ENCODE results near the gene KRT72.

The KRT72 gene

GRCh38 chr12:52573306-52573705 is 28.0 kb downstream of the KRT72 start:
- H3K27me3 ChIP-seq (ENCODE audit: low read length) = no peaks in the 10 kb centered on the region

GRCh38 chr12:52570511-52570910 is 30.8 kb downstream of the KRT72 start:
- Histone ChIP-seq H3K27ac (ENCODE audit: low read depth, low read length) (no peak overlapping the region), H3K4me3 (ENCODE audit: insufficient read depth, low read length, poor library complexity, severe bottlenecking) (no peak overlapping the region), H3K4me2 (ENCODE audit: low read depth, low read length, poor library complexity, severe bottlenecking) (no peak overlapping the region), H4K20me1 (ENCODE audit: low read depth, low read length) (no peaks in the 10 kb centered on the region), H2AFZ (ENCODE audit: low read depth, low read length, severe bottlenecking) (no peak overlapping the region), H3K9ac (ENCODE audit: low read length) (no peak overlapping the region), H3K9me3 (ENCODE audit: insufficient read depth, low read length) (no peaks in the 10 kb centered on the region), H3K27me3 (ENCODE audit: low read length) (no peaks in the 10 kb centered on the region), H3K36me3 (ENCODE audit: low read length) (no peaks in the 10 kb centered on the region), H3K79me2 (ENCODE audit: insufficient read depth, low read length) (no peaks in the 10 kb centered on the region), H3F3A (ENCODE audit: insufficient read depth) (no peaks in the 10 kb centered on the region), H3K9me2 (replicated peaks; ENCODE audit: insufficient read depth, low read length) (no peaks in the 10 kb centered on the region)
- TF ChIP-seq CTCF (IDR thresholded peaks at IDR 0.05; ENCODE audit: insufficient read depth, low read length, poor library complexity, severe bottlenecking) (no peak), EZH2phosphoT487 (conservative IDR thresholded peaks at IDR 0.05; ENCODE audit: low read length) (no peak)

More at GRCh38 chr12:52573306-52573705, 28.0 kb downstream of the KRT72 start:
- Histone ChIP-seq H3K4me3 (ENCODE audit: insufficient read depth, low read length, poor library complexity, severe bottlenecking) (no peak overlapping the region), H3K9me2 (replicated peaks; ENCODE audit: insufficient read depth, low read length) (no peaks in the 10 kb centered on the region), H3K9me3 (ENCODE audit: insufficient read depth, low read length) (no peaks in the 10 kb centered on the region), H3K9ac (ENCODE audit: low read length) (no peak overlapping the region), H3F3A (ENCODE audit: insufficient read depth) (no peaks in the 10 kb centered on the region), H3K36me3 (ENCODE audit: low read length) (no peaks in the 10 kb centered on the region), H3K79me2 (ENCODE audit: insufficient read depth, low read length) (no peaks in the 10 kb centered on the region), H3K4me2 (ENCODE audit: low read depth, low read length, poor library complexity, severe bottlenecking) (no peak overlapping the region), H3K27ac (ENCODE audit: low read depth, low read length) (no peak overlapping the region), H2AFZ (ENCODE audit: low read depth, low read length, severe bottlenecking) (no peak overlapping the region), H4K20me1 (ENCODE audit: low read depth, low read length) (no peaks in the 10 kb centered on the region)
- TF ChIP-seq EZH2phosphoT487 (conservative IDR thresholded peaks at IDR 0.05; ENCODE audit: low read length) (no peak), CTCF (IDR thresholded peaks at IDR 0.05; ENCODE audit: insufficient read depth, low read length, poor library complexity, severe bottlenecking) (no peak)

- Histone ChIP-seq H3K4me2 (ENCODE audit: low read depth, low read length, poor library complexity, severe bottlenecking) (no peak overlapping the region), H3K9me2 (replicated peaks; ENCODE audit: insufficient read depth, low read length) (no peaks in the 10 kb centered on the region), H3K4me3 (ENCODE audit: insufficient read depth, low read length, poor library complexity, severe bottlenecking) (no peak overlapping the region), H4K20me1 (ENCODE audit: low read depth, low read length) (no peaks in the 10 kb centered on the region), H3K9ac (ENCODE audit: low read length) (no peak overlapping the region), H3K27ac (ENCODE audit: low read depth, low read length) (no peak overlapping the region), H3K36me3 (ENCODE audit: low read length) (no peaks in the 10 kb centered on the region), H3F3A (ENCODE audit: insufficient read depth) (no peaks in the 10 kb centered on the region), H2AFZ (ENCODE audit: low read depth, low read length, severe bottlenecking) (no peak overlapping the region), H3K27me3 (ENCODE audit: low read length) (no peaks in the 10 kb centered on the region), H3K79me2 (ENCODE audit: insufficient read depth, low read length) (no peaks in the 10 kb centered on the region), H3K9me3 (ENCODE audit: insufficient read depth, low read length) (no peaks in the 10 kb centered on the region)
- no peak for TF ChIP-seq CTCF (IDR thresholded peaks at IDR 0.05; ENCODE audit: insufficient read depth, low read length, poor library complexity, severe bottlenecking)
- TF ChIP-seq EZH2phosphoT487 (conservative IDR thresholded peaks at IDR 0.05; ENCODE audit: low read length) = no peak
Observed at GRCh38 chr12:52568111-52568510, 33.2 kb downstream of the KRT72 start.
